ENCODE results near the gene CAPN12.

GRCh38 chr19:38718747-38719543 lies 25.3 kb downstream of the CAPN12 start:
- TF ChIP-seq, protein P1, sequence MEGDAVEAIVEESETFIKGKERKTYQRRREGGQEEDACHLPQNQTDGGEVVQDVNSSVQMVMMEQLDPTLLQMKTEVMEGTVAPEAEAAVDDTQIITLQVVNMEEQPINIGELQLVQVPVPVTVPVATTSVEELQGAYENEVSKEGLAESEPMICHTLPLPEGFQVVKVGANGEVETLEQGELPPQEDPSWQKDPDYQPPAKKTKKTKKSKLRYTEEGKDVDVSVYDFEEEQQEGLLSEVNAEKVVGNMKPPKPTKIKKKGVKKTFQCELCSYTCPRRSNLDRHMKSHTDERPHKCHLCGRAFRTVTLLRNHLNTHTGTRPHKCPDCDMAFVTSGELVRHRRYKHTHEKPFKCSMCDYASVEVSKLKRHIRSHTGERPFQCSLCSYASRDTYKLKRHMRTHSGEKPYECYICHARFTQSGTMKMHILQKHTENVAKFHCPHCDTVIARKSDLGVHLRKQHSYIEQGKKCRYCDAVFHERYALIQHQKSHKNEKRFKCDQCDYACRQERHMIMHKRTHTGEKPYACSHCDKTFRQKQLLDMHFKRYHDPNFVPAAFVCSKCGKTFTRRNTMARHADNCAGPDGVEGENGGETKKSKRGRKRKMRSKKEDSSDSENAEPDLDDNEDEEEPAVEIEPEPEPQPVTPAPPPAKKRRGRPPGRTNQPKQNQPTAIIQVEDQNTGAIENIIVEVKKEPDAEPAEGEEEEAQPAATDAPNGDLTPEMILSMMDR (IDR thresholded peaks at IDR 0.05): no peak
- TF ChIP-seq POLR2A (IDR thresholded peaks at IDR 0.05): no peak
